Measurements from ENCODE around the gene VEGFB. TPM values are rescaled to one million over a fixed set of nuclear protein-coding genes. Genes with fewer than 3 reads are reported as not detected.

VEGFB gene
- total RNA-seq, 4 donors from 2014 or later, result 20.0 to 120 (median 26.0) TPM

DNA sequence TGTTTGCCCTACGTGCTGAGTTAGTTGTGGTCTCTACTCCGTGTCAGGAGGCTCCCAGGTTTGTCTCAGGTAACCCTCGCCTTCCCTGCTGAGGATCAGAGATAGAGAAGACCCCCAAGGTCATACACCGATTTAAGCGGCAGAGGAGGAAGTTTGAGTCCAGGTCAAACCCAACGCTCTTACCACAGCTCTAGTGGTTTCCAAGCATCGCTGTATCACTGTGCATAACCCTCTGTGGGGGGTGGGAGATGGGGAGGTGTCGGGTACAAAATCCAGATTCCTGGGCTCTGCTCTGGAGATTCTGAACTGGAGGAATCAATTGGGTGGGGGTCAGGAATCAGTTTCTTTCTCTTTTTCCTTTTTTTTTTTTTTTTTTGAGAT, 3.4 kb upstream of the VEGFB start:
- no peak for TF ChIP-seq POLR2A (IDR thresholded peaks at IDR 0.05)
- TF ChIP-seq, protein P1, sequence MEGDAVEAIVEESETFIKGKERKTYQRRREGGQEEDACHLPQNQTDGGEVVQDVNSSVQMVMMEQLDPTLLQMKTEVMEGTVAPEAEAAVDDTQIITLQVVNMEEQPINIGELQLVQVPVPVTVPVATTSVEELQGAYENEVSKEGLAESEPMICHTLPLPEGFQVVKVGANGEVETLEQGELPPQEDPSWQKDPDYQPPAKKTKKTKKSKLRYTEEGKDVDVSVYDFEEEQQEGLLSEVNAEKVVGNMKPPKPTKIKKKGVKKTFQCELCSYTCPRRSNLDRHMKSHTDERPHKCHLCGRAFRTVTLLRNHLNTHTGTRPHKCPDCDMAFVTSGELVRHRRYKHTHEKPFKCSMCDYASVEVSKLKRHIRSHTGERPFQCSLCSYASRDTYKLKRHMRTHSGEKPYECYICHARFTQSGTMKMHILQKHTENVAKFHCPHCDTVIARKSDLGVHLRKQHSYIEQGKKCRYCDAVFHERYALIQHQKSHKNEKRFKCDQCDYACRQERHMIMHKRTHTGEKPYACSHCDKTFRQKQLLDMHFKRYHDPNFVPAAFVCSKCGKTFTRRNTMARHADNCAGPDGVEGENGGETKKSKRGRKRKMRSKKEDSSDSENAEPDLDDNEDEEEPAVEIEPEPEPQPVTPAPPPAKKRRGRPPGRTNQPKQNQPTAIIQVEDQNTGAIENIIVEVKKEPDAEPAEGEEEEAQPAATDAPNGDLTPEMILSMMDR (IDR thresholded peaks at IDR 0.05), result no peak
- peak in 1 of 2 donors; percentile 23 for DNase-seq
- peaks cover 4 to 23% of the 10 kb centered on the region in 2 donors for H3K4me1 ChIP-seq
- intact Hi-C loops (cut with DNase I; ENCODE audit: low total_unique reads), result no loop called here
- H3K27ac ChIP-seq, result peak overlapping the region; percentile 90 to 96
- H3K9me3 ChIP-seq, result no peaks in the 10 kb centered on the region
- no peaks in the 10 kb centered on the region for H3K27me3 ChIP-seq
- no peaks in the 10 kb centered on the region for H3K36me3 ChIP-seq
- H3K4me3 ChIP-seq, result peak overlapping the region; percentile 54 to 79

DNA sequence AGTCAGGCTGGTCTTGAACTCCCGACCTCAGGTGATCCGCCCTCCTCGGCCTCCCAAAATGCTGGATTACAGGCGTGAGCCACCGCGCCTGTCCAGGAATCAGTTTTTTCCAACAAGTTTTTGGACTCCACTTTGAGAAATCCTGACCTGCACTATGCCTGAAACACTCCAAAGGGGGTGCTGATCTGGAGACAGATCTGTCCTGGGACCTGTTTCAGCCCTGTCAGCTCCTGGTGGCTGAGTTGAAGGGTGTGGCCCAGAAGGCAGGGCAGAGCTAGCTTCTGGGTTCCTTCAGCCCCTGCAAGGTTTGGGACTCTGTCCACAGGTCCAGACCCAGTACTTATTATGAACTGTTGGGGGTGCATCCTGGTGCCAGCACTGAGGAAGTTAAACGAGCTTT, 2.8 kb upstream of the VEGFB start:
- peak in 1 of 2 donors; percentile 19 for DNase-seq
- no peak for TF ChIP-seq POLR2A (IDR thresholded peaks at IDR 0.05)
- TF ChIP-seq, protein P1 (IDR thresholded peaks at IDR 0.05), result no peak
- intact Hi-C loops (cut with DNase I; ENCODE audit: low total_unique reads), result no loop called here
- peaks cover 4 to 22% of the 10 kb centered on the region in 2 donors for H3K4me1 ChIP-seq
- H3K9me3 ChIP-seq, result no peaks in the 10 kb centered on the region
- H3K4me3 ChIP-seq, result no peak overlapping the region
- no peaks in the 10 kb centered on the region for H3K27me3 ChIP-seq
- peak overlapping the region in 1 of 2 donors; percentile 96 for H3K27ac ChIP-seq
- H3K36me3 ChIP-seq, result no peaks in the 10 kb centered on the region

DNA sequence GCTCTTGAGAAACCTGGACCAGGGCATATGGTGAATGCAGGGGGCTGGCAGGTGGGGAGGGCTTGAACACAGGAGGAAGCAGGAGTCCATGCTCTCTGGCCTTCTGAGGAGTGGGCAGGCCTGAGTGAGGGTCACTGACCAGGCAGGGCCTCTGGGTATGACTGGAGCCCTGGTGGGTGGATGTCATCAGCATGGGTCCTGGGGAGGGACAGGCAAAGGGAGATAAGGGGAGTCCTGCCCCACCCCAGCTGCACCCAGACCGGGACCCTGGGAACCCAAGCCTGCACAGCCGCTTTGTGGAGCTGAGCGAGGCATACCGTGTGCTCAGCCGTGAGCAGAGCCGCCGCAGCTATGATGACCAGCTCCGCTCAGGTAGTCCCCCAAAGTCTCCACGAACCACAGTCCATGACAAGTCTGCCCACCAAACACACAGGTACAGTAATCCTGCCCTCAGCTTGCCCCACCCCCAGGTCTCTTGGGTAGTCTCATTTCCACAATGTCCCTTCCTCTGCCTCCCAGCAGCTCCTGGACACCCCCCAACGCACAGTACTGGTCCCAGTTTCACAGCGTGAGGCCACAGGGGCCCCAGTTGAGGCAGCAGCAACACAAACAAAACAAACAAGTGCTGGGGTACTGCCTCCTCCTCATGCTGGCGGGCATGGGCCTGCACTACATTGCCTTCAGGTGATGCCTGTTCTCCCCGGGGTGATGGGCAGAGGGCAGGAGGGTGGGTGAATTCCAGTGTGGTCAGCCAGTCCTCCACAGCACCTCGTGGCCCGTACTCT, 2.0 kb upstream of the VEGFB start:
- no peaks in the 10 kb centered on the region for H3K9me3 ChIP-seq
- TF ChIP-seq, protein P1 (IDR thresholded peaks at IDR 0.05), result no peak
- no peak for TF ChIP-seq POLR2A (IDR thresholded peaks at IDR 0.05)
- H3K27ac ChIP-seq, result no peak overlapping the region
- no peaks in the 10 kb centered on the region for H3K36me3 ChIP-seq
- H3K27me3 ChIP-seq, result no peaks in the 10 kb centered on the region
- intact Hi-C loops (cut with DNase I; ENCODE audit: low total_unique reads), result no loop called here
- H3K4me3 ChIP-seq, result no peak overlapping the region
- peak in 1 of 2 donors; percentile 21 for DNase-seq
- peaks cover 4 to 14% of the 10 kb centered on the region in 2 donors for H3K4me1 ChIP-seq

DNA sequence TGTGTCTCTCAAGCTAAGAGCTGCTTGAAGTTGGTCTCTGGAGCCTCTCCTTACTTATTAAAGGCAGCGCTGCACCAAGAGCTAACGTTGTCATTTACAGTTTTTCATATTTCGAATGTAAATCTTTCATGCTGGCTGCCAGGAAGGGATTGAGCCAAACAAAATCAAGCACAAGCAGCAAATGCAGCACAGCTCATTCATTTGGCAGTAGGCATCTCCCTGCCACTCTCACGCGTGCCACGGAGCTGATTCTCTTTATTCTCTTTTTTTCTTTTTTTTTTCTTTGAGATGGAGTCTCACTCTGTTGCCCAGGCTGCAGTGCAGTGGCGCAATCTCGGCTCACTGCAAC, 1.4 kb upstream of the VEGFB start:
- TF ChIP-seq, protein P1 (IDR thresholded peaks at IDR 0.05), result no peak
- no peak for TF ChIP-seq POLR2A (IDR thresholded peaks at IDR 0.05)
- no peaks in the 10 kb centered on the region for H3K9me3 ChIP-seq
- no peak for DNase-seq
- H3K4me1 ChIP-seq, result peaks cover 4 to 14% of the 10 kb centered on the region in 2 donors
- H3K27ac ChIP-seq, result no peak overlapping the region
- H3K4me3 ChIP-seq, result no peak overlapping the region
- no peaks in the 10 kb centered on the region for H3K36me3 ChIP-seq
- intact Hi-C loops (cut with DNase I; ENCODE audit: low total_unique reads), result no loop called here
- H3K27me3 ChIP-seq, result no peaks in the 10 kb centered on the region

DNA sequence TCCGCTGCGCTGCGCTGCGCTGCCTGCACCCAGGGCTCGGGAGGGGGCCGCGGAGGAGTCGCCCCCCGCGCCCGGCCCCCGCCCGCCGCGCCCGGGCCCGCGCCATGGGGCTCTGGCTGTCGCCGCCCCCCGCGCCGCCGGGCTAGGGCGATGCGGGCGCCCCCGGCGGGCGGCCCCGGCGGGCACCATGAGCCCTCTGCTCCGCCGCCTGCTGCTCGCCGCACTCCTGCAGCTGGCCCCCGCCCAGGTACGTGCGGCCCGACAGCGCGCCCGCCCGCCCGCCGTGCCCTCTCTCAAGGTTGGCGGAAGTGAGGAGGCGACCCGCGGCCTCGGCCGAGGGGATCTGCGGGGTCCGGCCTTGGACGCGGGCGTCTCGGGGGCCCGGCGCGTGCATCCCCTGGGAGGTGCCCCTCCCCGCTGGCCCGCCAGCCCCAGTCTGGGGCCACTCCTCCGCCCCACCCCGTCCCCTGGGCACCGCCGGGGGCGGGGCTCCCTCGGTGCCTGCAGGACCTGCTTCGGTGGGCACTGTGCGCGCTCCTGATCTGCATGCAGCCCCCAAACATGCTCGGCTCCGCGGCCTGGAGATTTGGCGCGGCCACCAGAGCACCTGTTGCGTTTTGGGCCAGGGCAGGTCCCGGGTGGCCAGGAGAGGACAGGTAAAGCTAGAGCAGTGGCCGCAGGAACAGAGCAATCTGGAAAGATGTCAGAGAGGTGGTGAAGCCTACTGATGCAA, 429 bp downstream of the VEGFB start:
- Histone ChIP-seq H3K9me3 (no peaks in the 10 kb centered on the region), H3K27me3 (no peaks in the 10 kb centered on the region), H3K36me3 (no peaks in the 10 kb centered on the region), H3K4me1 (peaks cover 4 to 9% of the 10 kb centered on the region in 2 donors), H3K4me3 (peak overlapping the region; percentile 42 to 80), H3K27ac (peak overlapping the region; percentile 90 to 95)
- peak in 1 of 2 donors; percentile 54 for TF ChIP-seq POLR2A (IDR thresholded peaks at IDR 0.05)
- TF ChIP-seq, protein P1 (IDR thresholded peaks at IDR 0.05), result peak in 3 of 4 experiments; percentile 8 to 21 (median 16)
- intact Hi-C loops (cut with DNase I; ENCODE audit: low total_unique reads), result no loop called here
- peak in 1 of 2 donors; percentile 42 for DNase-seq

Data from uterus (tissue), 4 donors.